HepG2 (cell line): Measurements from ENCODE around the gene S100A6. TPM values are rescaled to one million over a fixed set of nuclear protein-coding genes. Genes with fewer than 3 reads are reported as not detected.
A peak's percentile ranks its signal among the peaks of the same experiment; 100 is the strongest.
"Not testable (repeated sequence)": the region's sequence is repeated elsewhere in the genome, so short reads cannot be mapped to it uniquely, and the experiment has no call there.

Experiments
- ATAC-seq: fragments of 200-7000 bp; cut with Tn5 transposase; 3 replicates; pipeline ENCODE4 v1.9.1; 2020; ENCODE audit warnings: mild to moderate bottlenecking, moderate library complexity
- BruUV-seq: library from RNA; stranded (reverse); fragments of 400-500 nt; replicated peaks from 2 replicates; lab custom pipeline; 2021; lab: Mats Ljungman, UMichigan
- CTCF ChIA-PET: fragments of 300-600 bp; formaldehyde crosslinking; extraction: SDS; loops from one replicate; lab custom pipeline; 2021; ENCODE audit warnings: low total read pairs, inconsistent platforms, low intra/inter-chr PET ratio; lab: Yijun Ruan, JAX
- POLR2A ChIA-PET: fragments of 350-600 bp; sonication (Branson Sonifier 250); formaldehyde crosslinking; loops from one replicate; lab custom pipeline; 2020; ENCODE audit warnings: antibody characterized with exemption, inconsistent platforms; lab: Yijun Ruan, JAX
- DNase-seq: peaks from one replicate; pipeline ENCODE4 v3.0.0-alpha.2; 2015; ENCODE audit warnings: low spot score
- FAIRE-seq: peaks from 3 replicates; lab custom pipeline; 2011; peaks lifted over from hg19 to GRCh38; lab: Jason Lieb, UNC
- H2AFZ ChIP-seq: one replicate; pipeline ENCODE4 v1.6.1; 2011; ENCODE audit warnings: low read length, inconsistent platforms
- H3K27ac ChIP-seq: fragments of 300-600 bp; 3 replicates; pipeline ENCODE4 v1.8.0; 2011; ENCODE audit warnings: mixed run types, mild to moderate bottlenecking, mixed read lengths, low read length, inconsistent platforms; ENCODE audit not compliant: insufficient read depth; ENCODE audit errors: extremely low read length
- H3K27me3 ChIP-seq, 2 experiments: fragments of 200-600 bp in 1 of 2; 2 replicates in 1 of 2; 3 replicates in 1 of 2; pipeline versions ENCODE4 v1.6.0 to v1.8.0; 2011; ENCODE audit warnings: low read length in 2 of 2, mild to moderate bottlenecking in 2 of 2, moderate library complexity in 2 of 2, inconsistent platforms in 1 of 2; ENCODE audit not compliant: insufficient read depth in 2 of 2, control insufficient read depth in 1 of 2
- H3K36me3 ChIP-seq, 2 experiments: fragments of 200-600 bp in 1 of 2; replicated peaks in 1 of 2; 2 replicates in 1 of 2; 3 replicates in 1 of 2; pipeline versions ENCODE4 v1.5.1 to v1.8.0; 2011; ENCODE audit warnings: low read length in 2 of 2, inconsistent platforms in 1 of 2; ENCODE audit not compliant: insufficient read depth in 2 of 2, control insufficient read depth in 1 of 2
- H3K4me1 ChIP-seq: 2 replicates; pipeline ENCODE4 v1.5.1; 2012; ENCODE audit warnings: low read length, inconsistent platforms; ENCODE audit not compliant: insufficient read depth
- H3K4me2 ChIP-seq: 2 replicates; pipeline ENCODE4 v1.6.0; 2011; ENCODE audit warnings: low read depth, low read length, inconsistent platforms
- H3K4me3 ChIP-seq, 3 experiments: fragments of 200-600 bp in 1 of 3; sonication (generic), shearing (Covaris generic) in 1 of 3; replicated peaks in 1 of 3; 2 replicates each; pipeline ENCODE4 v1.5.1; 2011 to 2016; ENCODE audit warnings: low read length in 3 of 3, inconsistent platforms in 2 of 3, low read depth in 2 of 3, mild to moderate bottlenecking in 2 of 3, control low read depth in 1 of 3, mixed read lengths in 1 of 3; ENCODE audit not compliant: insufficient read depth in 1 of 3
- H3K79me2 ChIP-seq: one replicate; pipeline ENCODE4 v1.6.1; 2011; ENCODE audit warnings: low read length, inconsistent platforms; ENCODE audit not compliant: insufficient read depth
- H3K9ac ChIP-seq: 2 replicates; pipeline ENCODE4 v1.6.0; 2011; ENCODE audit warnings: mild to moderate bottlenecking, low read depth, low read length, inconsistent platforms; ENCODE audit not compliant: insufficient read depth
- H3K9me3 ChIP-seq: 2 replicates; pipeline ENCODE4 v1.5.1; 2012; ENCODE audit warnings: mild to moderate bottlenecking, low read length
- H4K20me1 ChIP-seq: 2 replicates; pipeline ENCODE4 v1.6.0; 2011; ENCODE audit warnings: inconsistent platforms, mild to moderate bottlenecking, low read length, moderate library complexity; ENCODE audit not compliant: insufficient read depth
- DZIP1 ChIP-seq: sonication (generic); formaldehyde crosslinking; IDR thresholded peaks from 2 replicates; pipeline ENCODE4 v1.5.0; 2020; ENCODE audit warnings: mild to moderate bottlenecking, missing genetic modification reagents
- WGBS: methylation state at CpG from one replicate; pipeline ENCODE4 v1.1.6; 2017; ENCODE audit warnings: low lambda C conversion rate; 5-methylcytosine and 5-hydroxymethylcytosine counted together
- in situ Hi-C: cut with HindIII; loops from 2 replicates; pipeline ENCODE4 v1.10.0; 2017; ENCODE audit warnings: low pct_unique_long_range_greater_than_20kb; ENCODE audit not compliant: extremely low pct_ligation_motif_present
- intact Hi-C: fragments of 100-400 bp; cut with micrococcal nuclease; formaldehyde crosslinking; loops from one replicate; pipeline ENCODE4 v1.10.0; 2022; ENCODE audit not compliant: unreplicated experiment
- polyA plus RNA-seq, 8 experiments: library from polyadenylated mRNA; depleted of rRNA in 3 of 8; stranded (reverse) in 7 of 8; unstranded in 1 of 8; fragments of >200 nt; fragmentation: Illumina TruSeq in 4 of 8; extraction: Trizol in 4 of 8; gene quantifications; 2 replicates each; pipeline versions ENCODE4 v1.2.1 to v1.2.3, GENCODE V29; 2011 to 2016; ENCODE audit warnings: low read depth in 4 of 8, missing spikeins in 1 of 8, mixed read lengths in 1 of 8; ENCODE audit not compliant: insufficient read depth in 1 of 8
- total RNA-seq, 5 experiments: library from RNA; depleted of rRNA; stranded (reverse); fragments of >200 nt; fragmentation: Illumina TruSeq; extraction: Trizol; gene quantifications; 2 replicates each; pipeline ENCODE4 v1.2.3, GENCODE V29; 2016; ENCODE audit warnings: low read depth in 1 of 5
- TF ChIP-seq, protein P1 (sequence below): sonication (generic); formaldehyde crosslinking; IDR thresholded peaks from 2 replicates; pipeline ENCODE4 v1.5.0; 2020; ENCODE audit warnings: mild to moderate bottlenecking, missing genetic modification reagents

Gene S100A6
- total and polyA plus RNA-seq, 2 of the 13 experiments (the other 11 are each of a cell fraction or from before 2014, with no cell fraction given) = 72.9 to 85.0 TPM

- no peak for TF ChIP-seq DZIP1 (CRISPR knock-in tag)
Measured at GRCh38 chr1:153563483-153563901, 27.7 kb upstream of the S100A6 start (continued).

- DNase-seq = peak; percentile 46
- intact Hi-C loops, ATAC-seq, H2AFZ ChIP-seq, BruUV-seq, in situ Hi-C loops, H3K27ac ChIP-seq, H4K20me1 ChIP-seq, H3K9ac ChIP-seq, H3K9me3 ChIP-seq, H3K4me3 ChIP-seq, CTCF ChIA-PET, H3K4me2 ChIP-seq, H3K79me2 ChIP-seq, H3K36me3 ChIP-seq, FAIRE-seq, H3K27me3 ChIP-seq: not testable (repeated sequence)
- WGBS = 19% methylated on average over 2 of the region's 3 CpGs
- TF ChIP-seq, protein P1, sequence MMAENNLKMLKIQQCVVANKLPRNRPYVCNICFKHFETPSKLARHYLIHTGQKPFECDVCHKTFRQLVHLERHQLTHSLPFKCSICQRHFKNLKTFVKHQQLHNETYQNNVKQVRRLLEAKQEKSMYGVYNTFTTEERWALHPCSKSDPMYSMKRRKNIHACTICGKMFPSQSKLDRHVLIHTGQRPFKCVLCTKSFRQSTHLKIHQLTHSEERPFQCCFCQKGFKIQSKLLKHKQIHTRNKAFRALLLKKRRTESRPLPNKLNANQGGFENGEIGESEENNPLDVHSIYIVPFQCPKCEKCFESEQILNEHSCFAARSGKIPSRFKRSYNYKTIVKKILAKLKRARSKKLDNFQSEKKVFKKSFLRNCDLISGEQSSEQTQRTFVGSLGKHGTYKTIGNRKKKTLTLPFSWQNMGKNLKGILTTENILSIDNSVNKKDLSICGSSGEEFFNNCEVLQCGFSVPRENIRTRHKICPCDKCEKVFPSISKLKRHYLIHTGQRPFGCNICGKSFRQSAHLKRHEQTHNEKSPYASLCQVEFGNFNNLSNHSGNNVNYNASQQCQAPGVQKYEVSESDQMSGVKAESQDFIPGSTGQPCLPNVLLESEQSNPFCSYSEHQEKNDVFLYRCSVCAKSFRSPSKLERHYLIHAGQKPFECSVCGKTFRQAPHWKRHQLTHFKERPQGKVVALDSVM (CRISPR knock-in tag) = peak; percentile 27; the same call in 1 of the 2 replicates
- peaks cover 19% of the 10 kb centered on the region for H3K4me1 ChIP-seq
- POLR2A ChIA-PET = interaction anchor here (0.7 to 1.3 kb wide), 4 partner anchors 9 to 214 kb away, joined by 3 to 5 read pairs (median 3); partner anchors contain the start of genes S100A1 and S100A13
Measured at GRCh38 chr1:153562021-153562420, 26.2 kb upstream of the S100A6 start.
